Stimulated activated CD4-positive, alpha-beta T cell treated with anti-CD3 and anti-CD28 coated beads, TNF-alpha, amount 100 ng/mL, for 4 hours (primary cell): Measurements from ENCODE around the gene CACNA1G.

Source experiments
- DNase-seq, 3 experiments: peaks; one replicate each; pipeline ENCODE4 v3.0.0-alpha.2; 2020; ENCODE audit warnings: low read depth in 3 of 3

The CACNA1G gene

DNA sequence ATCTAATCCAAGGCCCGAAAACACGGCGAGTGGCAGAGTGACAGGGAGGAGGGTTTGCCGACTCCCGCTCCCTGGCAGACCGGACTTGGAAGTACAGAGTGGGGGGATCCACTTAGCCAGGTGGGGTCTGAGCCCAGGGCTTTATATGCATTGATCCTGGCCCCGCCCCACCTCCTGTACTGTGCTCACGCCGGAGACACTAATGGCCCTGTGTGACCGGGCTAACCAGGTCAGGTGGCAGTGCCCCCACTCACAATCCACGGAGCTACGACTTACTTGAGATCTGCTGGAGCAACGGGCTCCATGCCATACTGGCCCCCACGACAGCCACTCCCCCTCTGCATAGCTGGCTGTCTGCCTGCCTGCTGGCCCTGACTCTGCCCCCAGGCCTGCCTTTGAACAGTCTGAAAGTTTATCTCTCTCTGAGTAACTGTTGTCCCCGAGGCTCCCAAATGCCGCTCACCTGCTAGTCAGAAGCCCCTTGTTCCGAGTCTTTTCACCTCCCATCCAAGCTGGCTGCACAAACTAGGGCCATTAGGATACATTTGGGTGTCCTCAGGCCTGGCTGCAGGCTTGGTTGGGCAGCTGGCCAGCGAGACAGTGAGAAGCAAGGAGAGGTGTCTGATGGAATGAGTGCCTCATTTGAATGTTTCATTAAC lies 28.0 kb downstream of the CACNA1G start:
- DNase-seq: no peak

DNA sequence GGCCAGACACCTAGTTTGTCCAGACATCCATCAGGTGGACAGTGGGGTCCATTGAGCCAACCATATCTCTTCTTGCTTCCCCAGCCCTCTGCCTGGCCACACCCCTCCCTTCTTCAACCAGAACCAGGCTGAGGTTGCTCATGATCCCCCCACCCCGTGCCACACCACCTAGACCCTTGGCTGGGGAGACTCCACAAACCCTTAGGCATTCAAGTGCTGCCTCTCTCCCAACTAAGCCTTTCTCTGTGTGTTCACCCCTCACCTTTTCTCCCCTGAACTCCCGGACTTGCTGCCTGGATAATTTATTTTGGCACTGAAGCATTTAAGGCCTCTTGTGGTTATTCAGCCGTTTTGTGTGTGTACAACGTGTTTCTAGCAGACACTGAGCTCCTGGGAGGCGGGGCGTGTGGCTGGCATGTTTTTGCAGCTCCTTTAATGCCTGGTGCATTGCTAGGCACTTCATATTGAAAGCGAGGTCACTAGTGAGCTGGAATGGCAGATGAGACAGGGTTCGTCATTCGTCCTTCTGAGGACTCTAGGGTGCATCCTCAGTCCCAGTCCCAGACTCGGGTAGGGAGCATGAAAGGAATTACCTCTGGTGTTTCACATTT lies 28.7 kb downstream of the CACNA1G start:
- DNase-seq: no peak

DNA sequence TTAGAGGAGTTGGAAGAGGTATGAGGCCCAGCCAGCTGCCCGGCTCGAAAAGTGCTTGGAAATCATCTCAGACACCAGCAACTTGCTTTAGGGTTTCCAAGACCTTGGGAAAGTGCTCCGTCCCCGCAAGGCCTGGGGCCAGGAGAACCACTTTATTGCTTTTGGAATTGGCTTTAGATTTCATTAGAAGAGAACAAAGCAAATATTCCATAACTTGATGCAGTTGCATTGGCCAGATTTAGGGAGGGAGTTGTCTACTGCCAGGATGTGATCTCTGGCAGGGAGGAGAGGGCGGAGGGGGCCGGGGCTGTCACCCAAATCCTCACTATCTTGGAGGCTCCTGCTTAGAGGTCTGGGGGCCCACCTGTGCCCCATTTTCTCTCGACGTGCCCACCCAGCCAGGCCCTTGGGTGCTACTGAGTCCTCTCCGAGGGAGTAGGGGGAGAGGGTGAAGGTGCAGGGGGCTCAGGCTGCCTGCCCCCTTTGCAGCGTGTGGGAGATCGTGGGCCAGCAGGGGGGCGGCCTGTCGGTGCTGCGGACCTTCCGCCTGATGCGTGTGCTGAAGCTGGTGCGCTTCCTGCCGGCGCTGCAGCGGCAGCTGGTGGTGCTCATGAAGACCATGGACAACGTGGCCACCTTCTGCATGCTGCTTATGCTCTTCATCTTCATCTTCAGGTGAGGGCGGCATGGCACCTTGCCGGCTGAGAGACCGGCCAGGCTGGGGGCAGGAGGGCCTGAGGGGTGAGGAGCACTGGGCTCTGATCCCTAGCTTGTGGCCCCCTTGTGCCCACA lies 30.6 kb downstream of the CACNA1G start:
- DNase-seq: no peak

DNA sequence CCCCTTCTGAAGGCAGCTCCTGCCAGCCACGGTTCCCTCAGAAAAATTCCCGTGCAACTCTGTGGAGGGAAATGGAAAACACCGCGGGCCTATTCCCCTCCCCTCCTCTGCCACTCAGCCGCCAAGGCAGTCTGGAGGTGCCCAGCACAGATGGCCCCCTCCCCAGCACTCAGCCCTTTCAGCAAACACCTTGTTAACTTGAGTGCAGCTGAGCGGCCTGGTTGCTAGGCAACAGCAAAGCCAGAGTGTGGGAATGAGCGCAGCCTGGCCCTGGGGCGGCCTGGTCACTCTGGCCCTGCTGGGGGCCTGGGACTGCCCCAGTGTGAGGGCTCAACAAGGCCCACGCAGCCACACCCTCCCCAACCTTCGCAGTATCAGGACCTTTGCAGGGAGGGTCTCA lies 32.8 kb downstream of the CACNA1G start:
- no peak for DNase-seq

DNA sequence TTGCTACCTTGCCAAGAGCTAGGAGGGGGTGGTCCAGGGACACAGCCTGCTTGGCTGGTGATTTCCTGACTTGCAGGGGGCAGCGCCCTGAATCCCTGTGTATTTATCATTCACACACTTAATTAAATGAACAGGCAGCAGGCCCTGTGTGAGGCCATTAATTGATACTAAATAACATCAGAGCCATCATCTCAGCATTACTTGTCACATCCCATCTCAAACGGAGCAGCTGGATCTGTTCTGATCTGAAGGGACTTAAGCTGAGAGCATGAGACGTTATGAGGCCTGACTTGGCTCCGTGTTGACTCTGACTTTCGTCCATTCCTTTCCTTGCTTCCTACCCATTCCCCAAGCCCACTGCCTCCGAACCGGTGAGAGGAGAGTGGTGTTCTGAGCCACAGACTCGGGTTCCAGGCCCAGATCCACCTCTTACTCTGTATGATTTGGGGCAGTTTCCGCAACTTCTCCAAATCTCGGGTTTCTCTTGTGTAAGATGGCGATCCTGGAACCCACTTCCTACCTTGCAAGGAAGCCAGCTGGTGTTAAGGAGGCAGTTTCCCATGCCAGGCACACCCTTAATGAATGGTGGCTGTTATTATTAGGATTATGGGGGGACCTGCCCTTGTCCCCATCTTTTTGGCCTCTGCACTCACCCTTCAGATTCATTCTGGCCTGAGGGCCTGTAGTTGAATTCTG lies 33.8 kb downstream of the CACNA1G start:
- DNase-seq: no peak

DNA sequence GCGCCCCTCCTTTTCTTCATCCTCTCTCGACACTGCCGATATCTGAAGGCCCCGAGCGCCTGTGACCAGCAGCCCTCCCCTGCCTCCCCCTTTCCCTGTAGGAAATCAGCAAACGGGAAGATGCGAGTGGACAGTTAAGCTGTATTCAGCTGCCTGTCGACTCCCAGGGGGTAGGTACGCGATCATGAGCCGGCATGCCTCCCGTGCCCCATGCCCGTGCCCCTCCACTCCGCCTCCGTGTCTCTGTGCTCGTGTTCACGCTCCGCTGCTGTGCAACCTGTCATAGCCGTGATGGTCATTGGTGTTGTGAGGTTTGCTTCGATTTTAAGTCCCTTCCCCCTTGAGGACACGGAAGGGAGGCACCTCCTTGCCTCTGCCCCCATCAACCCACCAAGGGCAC lies 34.4 kb downstream of the CACNA1G start:
- DNase-seq: no peak

DNA sequence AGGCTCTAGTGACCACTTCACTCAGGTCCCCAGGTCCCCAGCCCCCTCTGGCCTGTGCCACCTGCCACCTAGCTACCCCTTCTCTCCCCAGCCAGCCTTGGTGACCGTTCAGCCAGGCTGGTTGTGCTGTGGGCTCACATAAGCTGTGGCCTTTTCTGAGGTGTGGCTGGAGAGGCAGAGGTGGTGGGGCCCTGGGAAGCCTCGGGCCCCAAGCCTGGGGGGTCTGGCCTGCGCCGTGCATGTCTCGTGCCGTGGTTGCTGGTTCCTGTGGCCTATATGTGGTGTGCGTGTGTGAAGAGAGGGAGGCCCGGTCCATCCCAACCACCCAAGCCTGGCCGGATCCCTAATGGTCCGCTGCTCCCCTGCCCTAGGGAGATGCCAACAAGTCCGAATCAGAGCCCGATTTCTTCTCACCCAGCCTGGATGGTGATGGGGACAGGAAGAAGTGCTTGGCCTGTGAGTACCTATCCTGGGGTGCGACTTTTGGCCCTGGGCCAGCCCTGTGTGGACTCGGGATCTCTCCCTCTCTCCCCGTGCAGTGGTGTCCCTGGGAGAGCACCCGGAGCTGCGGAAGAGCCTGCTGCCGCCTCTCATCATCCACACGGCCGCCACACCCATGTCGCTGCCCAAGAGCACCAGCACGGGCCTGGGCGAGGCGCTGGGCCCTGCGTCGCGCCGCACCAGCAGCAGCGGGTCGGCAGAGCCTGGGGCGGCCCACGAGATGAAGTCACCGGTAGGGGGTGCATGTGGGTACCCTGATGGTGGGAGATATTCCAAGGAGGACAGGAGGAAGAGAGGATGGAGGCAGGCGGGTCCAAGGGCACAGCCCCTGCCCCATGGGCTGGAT lies 35.9 kb downstream of the CACNA1G start:
- DNase-seq: no peak

DNA sequence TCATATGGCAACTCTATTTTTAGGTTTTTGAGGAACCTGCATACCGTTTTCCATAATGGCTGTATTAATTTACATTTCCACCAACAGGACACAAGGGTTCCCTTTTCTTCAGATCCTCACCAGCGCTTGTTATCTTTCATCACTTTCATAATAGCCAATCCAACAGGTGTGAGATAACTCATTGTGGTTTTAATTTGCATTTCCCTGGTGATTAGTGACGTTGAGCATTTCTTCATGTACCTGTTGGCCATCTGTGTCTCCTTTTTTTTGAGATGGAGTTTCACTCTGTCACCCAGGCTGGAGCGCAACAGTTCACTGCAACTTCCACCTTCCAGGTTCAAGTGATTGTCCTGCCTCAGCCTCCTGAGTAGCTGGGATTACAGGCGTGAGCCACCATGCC lies 38.0 kb downstream of the CACNA1G start:
- DNase-seq: no peak

DNA sequence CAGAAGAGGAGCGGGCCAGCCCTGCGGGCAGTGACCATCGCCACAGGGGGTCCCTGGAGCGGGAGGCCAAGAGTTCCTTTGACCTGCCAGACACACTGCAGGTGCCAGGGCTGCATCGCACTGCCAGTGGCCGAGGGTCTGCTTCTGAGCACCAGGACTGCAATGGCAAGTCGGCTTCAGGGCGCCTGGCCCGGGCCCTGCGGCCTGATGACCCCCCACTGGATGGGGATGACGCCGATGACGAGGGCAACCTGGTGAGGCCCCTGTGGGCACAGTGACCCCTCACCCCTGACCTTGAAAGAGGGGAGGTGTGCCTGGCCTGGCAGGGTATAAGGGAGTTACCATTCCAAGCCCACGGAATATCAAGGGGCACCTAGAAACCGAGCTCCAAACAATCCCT lies 39.1 kb downstream of the CACNA1G start:
- no peak for DNase-seq

DNA sequence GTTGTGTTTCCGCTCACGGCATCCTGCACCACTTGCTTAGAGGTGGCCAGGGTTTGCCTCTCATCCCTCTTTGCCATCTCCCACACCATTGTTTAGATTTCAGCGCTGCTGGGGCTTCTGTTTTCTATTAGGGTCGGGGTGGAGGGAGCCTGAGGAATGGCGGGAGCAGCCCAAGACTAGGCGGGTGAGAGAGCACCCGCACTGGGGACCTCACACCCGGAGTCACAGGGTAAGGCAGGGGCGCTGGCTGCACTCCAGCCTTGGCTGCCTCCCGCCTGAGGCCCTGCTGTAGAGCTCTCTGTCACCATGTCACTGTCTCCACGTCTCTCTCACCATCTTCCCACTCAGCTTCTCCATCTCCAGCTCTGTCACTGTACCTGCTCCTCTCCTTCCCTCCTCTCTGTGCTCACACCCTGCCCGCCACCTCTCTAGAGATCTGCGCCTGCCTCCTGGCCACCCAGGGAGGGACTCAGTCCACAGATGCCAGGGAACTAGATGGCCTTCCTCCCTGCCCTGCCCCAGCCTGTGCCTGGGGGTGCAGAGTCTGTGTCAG lies 41.4 kb downstream of the CACNA1G start:
- no peak for DNase-seq

DNA sequence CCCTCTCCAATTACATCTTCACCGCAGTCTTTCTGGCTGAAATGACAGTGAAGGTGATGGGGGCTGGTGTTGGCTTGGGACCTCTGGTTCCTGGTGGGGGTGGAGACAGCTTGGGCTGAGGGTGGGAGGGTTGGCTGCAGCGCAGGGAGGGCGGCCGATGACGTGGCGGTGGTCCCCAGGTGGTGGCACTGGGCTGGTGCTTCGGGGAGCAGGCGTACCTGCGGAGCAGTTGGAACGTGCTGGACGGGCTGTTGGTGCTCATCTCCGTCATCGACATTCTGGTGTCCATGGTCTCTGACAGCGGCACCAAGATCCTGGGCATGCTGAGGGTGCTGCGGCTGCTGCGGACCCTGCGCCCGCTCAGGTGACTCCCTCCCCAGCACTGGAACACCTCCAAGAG lies 42.3 kb downstream of the CACNA1G start:
- no peak for DNase-seq

DNA sequence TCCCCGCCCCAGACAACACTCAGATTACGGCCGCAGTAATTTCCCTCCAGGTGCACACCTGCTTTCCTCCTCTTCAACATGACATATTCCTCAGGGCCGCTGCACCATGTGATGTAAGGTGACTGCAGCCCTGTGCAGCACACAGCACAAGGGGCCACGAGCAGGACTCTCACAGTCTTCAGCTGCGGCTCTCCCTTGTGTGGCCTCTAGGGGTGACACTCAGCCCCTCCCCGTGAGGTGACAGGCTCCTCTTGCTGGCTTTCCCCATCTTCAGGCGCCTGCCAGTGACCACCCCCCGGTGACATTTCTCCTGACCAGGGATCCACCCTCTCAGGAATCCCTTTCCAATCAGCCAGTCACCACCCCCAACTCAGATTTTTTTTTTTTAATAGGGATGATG lies 42.8 kb downstream of the CACNA1G start:
- DNase-seq: no peak

DNA sequence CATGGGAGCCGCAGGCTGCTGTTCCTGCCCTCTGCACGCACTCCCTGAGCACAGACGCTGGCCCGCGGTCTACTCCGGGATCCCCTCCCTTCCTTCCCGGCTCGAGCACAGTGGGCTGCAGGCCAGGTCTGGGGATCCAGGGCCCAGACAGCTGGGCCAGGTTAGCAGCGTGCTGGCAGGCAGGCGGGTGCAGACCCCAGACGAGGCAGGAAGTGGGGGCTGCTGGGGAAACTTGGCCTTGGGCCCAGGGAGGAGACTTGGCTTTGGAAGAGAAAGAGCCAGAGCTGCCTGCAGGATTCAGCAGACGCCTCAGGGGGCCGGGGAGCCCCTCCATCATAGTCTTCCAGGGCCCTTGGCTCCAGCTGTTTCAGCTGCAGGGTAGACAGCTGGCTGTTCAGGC lies 44.0 kb downstream of the CACNA1G start:
- no peak for DNase-seq

DNA sequence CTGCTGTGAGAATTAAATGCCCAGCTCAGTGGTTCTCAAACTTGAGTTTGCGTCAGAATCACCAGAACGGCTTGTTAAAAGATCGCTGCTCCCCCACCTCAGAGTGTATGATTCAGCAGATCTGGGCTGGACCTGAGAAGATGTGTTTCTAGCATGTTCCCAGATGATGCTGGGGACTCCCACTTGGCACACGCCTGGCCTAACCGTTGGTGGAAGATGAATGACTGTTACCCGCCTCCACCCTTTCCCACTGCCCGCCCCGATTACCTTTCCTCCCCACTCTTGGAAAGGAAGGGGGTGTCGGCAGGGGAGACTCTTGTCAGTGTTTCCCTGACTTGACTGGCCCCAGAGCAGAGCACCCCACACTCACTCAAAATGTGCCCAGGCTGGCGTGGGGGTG lies 44.9 kb downstream of the CACNA1G start:
- DNase-seq: no peak

DNA sequence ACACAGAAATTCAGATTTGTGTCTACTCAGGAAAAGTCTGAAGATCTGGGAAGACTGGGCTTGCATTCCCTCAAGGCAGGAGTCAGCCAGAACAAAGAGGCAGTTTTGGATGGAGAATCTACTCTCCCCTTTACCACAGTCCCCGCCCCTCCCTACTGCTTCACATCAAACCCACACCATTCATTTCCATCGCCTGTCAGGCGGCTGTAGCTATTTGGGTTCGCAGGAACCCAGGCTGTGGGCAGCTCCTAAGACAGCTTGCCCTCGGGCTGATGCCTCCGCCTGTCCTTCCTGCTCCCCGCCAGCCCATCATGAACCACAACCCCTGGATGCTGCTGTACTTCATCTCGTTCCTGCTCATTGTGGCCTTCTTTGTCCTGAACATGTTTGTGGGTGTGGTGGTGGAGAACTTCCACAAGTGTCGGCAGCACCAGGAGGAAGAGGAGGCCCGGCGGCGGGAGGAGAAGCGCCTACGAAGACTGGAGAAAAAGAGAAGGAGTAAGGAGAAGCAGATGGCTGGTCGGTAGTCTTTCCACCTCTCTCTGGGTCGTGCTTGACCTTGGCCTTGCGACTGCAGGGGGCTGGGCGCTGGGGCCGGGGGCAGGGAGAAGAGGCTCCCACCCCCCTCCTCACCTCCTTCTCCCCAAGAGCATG lies 47.1 kb downstream of the CACNA1G start:
- DNase-seq: no peak

DNA sequence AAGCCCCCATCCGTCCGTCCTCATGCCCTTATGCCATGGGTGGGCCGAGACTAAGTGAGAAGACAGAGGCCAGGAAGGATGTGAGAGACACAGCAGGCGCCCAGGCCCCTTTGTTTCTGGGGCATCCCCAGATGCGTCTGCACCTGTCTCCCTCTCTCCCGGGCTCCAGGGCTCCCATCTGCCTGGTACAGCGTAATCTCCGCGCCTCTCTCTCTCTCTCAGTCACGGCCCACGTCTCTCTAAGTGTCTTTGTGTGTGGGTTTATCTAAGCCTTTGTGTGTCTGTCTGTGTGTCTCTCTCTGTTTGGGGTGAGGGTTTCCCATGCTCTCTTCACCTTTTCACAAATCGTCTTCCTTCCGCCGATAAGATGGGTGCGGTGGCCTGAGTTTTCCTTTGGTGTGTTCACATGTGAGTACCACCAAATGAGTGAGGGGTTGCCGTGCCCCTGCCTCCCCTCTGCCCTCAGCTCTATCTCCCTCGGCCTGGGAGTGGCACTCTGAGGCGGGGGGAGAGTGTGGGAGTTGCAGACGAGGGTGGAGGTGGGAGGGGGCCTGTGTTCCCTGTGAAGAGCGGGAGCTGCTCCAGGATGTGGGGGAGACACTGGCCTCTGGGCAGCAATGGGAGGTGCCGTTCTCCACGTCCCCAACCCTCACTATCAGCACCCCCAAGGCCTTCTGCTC lies 48.3 kb downstream of the CACNA1G start:
- no peak for DNase-seq

DNA sequence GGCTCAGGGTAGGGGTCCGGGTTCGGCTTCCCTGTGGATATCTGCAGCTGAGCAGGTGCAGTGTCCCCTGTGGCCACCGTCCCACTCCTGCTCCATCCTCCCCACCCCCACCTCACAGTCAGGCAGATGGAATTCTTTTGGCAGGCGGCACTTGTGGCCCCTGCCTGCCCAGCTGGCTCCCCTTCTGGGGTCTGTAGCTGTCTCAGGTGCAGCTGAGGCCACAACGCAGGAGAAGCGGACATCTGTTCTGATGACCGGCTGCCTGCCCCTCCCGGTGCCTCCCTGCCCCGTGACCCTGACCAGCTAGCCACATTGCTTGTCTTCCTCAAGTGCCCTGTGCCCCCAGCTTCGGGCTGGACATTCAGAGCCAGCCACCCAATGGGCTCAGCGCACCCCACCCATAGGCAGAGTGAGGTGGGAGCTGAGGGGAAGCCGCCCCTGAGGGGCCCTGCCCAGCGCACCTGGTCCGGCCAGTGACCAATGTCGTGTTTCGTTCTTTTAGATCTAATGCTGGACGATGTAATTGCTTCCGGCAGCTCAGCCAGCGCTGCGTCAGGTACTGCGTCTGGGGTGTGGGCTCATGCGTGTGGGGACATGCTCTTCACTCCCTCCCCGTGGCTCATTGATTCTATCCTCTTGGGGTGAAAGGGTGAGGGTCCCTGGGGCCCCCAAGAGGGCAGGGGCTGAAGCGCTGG lies 49.0 kb downstream of the CACNA1G start:
- DNase-seq: no peak

DNA sequence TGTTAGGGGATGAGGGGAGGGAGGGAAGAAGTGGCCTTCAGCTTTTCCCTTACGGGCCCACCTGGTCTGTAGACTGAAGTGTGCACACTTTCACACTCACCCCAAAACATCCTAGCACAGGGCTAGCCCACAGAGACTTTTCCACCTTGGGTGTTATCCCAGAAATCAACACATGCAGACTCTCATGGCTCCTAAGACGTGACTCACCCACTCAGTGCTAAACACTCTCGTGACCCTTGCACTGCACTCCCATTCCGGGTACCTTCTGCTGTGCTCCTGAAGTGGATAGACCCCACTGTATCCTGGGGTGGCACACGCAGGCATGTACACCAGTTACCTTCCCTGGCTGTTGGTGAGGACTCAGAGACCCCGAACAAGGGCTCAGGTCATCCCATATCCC lies 51.1 kb downstream of the CACNA1G start:
- no peak for DNase-seq

DNA sequence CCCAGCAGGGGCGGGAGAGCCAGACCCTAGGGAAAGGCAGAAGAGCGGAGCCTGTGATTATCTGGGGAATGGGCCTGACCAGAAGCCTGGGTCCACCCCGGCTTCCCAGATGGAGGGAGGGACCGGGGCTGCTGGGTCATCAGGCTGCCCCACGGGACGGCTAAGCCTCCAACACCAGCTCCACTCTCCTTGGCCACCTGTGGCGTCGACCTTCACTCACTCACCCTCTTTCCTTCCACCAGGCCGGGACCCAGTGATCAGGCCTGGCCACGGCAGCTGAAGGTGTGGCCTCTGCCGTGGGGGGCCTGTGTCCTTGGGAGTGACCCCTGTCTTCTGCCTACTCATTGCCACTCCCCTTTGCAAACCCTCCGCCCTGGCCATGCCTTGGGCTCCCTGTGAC lies 51.8 kb downstream of the CACNA1G start:
- no peak for DNase-seq
